ENCODE data around the gene MPZ.
A peak's percentile ranks its signal among the peaks of the same experiment; 100 is the strongest.
"Not testable (repeated sequence)": the region's sequence is repeated elsewhere in the genome, so short reads cannot be mapped to it uniquely, and the experiment has no call there.

Gene MPZ

GRCh38 chr1:161309868-161310267 is at the start of gene MPZ:
MPZ (minus strand) TSS chr1:161309968; CDS start chr1:161309905, 63 bp downstream.
- no peak for FAIRE-seq
- DNase-seq (ENCODE audit: insufficient read length, low spot score), result no peak

DNA sequence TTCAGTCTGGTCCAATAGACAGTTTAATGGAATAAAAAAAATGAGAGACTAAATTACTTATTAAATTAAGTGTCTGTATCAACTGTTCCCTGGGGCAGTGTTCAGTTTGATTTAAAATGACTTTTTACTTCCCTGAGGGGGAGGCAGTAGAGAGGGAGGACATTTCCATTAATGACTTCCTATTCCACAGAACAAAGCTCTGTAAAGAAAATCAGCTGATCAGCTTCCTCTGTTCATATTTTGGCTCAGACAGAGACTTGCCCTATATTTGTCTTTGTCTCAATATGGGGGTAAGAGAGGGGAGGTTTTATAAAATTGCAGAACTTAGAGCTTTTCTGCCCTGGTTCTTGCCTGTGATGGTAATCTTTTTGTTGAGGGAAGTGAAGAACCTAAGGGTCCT is 49.5 kb upstream of the MPZ start:
- no peak for FAIRE-seq
- no peak for DNase-seq (ENCODE audit: insufficient read length, low spot score)

DNA sequence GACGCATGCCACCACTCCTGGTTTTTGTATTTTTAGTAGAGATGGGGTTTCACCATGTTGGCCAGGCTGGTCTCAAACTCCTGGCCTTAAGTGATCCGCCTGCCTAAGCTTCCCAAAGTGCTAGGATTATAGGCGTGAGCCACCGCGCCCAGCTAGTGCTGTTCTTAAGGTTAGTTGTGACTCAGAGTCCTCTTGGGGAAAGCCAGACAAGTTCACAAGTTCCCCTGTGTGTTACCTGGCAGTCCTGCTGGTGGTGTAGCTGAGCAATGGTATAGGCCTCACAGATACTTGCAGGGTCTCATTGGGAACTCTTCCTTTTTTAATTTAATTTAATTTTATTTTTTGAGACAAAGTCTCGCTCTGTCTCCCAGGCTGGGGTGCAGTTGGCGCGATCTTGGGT is 47.3 kb upstream of the MPZ start:
- FAIRE-seq (no peak), DNase-seq (ENCODE audit: insufficient read length, low spot score) (no peak)

- no peak for FAIRE-seq
- DNase-seq (ENCODE audit: insufficient read length, low spot score), result no peak
Measured at GRCh38 chr1:161351482-161351881, 41.7 kb upstream of the MPZ start.

DNA sequence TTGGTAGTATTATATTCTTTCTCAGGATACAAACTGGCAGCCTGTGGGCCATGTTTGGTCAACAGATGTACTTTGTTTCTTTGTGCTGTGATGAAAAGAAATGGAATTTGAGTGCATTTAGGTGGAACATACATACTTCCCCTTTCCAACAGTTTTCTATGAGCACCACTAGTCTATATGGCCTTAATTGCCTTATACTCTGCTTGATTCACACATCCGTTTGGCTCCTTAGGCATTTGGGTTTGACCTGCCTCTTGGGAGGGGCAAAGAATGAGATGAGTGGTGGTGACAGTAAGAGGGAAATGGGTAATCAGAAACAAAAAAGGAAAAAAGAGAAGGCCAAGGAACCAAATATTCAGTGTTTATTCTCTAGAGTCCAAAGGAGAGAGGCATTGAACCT is 40.9 kb upstream of the MPZ start:
- DNase-seq (ENCODE audit: insufficient read length, low spot score) (no peak), FAIRE-seq (no peak)

DNA sequence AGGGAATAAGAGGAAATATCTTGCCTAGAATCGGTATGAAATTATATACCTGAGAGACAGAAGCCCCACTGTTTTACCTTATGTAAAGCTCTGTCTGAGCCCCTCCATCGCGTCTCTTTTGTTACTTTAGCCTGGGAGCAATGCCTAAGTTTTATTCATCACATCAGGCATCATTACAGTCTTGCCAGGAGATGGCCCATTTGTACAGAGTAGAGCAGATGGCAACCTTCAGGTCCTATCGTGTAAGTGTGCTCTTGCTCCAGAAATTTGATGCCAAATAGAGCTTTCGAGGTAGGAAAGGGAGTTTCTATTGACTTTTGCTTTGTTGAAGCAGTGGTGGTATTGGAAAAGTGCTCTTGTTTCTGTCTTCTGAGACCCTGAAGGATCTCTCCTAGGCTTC is 33.1 kb upstream of the MPZ start:
- no peak for DNase-seq (ENCODE audit: insufficient read length, low spot score)
- no peak for FAIRE-seq

DNA sequence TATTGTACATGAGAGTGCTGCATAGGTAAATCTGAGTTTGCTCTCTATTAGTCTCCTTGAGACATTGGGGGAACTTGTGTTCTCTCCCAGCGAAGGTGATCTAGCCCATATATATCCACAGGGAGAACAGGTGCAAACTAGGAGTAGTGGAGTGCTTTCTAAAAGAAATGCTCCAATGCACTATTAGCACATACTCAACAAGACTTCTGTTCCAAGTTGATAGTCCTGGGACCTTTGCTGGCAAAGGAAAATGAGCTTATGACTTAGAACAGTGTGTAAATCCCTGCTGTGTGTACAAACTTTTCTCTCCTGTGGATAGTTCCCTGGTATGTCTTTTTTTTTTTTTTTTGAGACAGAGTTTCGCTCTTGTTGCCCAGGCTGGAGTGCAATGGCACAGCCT is 32.4 kb upstream of the MPZ start:
- FAIRE-seq, result no peak
- no peak for DNase-seq (ENCODE audit: insufficient read length, low spot score)

GRCh38 chr1:161335796-161336195 is 26.0 kb upstream of the MPZ start:
- no peak for FAIRE-seq
- DNase-seq (ENCODE audit: insufficient read length, low spot score), result no peak

DNA sequence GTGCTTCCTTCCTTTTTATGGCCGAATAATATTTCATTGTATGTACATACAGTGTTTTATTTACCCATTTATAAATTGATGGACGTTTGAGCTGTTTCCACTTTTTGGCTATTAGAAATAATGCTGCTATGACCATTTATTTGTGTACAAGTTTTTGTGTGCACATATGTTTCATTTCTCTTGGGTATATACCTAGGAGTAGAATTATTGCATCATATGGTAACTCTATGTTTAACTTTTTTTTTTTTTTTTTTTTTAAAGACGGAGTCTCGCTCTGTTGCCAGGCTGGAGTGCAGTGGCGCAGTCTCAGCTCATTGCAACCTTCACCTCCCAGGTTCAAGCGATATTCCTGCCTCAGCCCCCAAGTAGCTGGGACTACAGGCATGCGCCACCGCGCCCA is 23.4 kb upstream of the MPZ start:
- FAIRE-seq, result no peak
- no peak for DNase-seq (ENCODE audit: insufficient read length, low spot score)

- no peak for FAIRE-seq
- DNase-seq (ENCODE audit: insufficient read length, low spot score), result no peak
Measured at GRCh38 chr1:161330346-161330745, 20.6 kb upstream of the MPZ start.

DNA sequence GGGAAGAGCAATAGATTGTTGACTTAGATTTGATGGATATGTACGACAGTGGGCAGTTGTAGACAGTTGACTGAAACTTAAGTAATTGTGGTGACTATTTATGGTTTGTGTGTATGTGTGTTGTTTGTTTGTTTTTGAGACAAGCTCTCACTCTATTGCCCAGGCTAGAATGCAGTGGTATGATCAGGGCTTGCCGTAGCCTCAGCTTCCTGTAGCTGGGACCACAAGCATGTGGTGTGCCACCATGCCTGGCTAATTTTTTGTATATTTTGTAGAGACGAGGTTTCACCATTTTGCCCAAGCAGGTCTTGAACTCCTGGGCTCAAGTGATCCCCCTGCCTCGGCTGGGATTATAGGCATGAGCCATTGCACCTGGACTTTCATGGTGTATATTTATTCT is 14.3 kb upstream of the MPZ start:
- DNase-seq (ENCODE audit: insufficient read length, low spot score) (no peak), FAIRE-seq (no peak)

- FAIRE-seq; DNase-seq (ENCODE audit: insufficient read length, low spot score): not testable (repeated sequence)
Measured at GRCh38 chr1:161315841-161316674, 6.3 kb upstream of the MPZ start.

GRCh38 chr1:161314201-161314981 is 4.6 kb upstream of the MPZ start, which contains the start of gene SDHC:
SDHC (plus strand) TSS chr1:161314381; CDS start chr1:161314406, 25 bp downstream.
- DNase-seq (ENCODE audit: insufficient read length, low spot score), result peak; percentile 84
- FAIRE-seq, result no peak

DNA sequence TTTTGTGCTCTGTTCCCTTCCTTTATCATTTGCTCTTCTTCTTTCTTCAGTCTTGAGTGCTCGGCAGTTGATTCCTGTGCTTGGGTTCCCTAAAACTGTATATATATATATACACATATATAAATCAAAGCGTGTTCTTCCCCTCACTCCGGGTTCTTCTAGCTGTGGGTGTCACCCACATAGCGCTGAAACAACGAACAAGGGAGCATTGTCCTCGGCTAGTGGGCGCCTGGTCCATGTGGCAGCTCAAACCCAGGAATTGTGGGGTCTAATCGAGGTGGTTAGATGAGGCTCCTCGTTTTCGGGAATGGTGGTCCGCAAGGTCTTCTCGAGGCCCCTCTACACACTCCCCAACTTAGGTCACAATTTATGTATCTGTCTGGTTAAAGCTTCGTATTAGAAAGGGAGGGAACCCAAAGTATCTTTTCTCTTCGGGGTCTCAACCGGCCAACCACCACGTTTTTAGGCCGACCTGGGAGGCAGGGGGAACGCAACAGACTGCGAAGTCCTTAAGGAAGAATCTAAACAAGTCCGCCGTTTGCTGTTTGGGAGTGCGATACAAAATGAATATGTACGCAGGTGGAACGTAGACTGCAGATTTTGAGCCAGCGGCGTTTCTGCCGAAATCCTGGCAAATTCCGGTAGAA is 3.9 kb upstream of the MPZ start:
- DNase-seq (ENCODE audit: insufficient read length, low spot score), result no peak
- no peak for FAIRE-seq

DNA sequence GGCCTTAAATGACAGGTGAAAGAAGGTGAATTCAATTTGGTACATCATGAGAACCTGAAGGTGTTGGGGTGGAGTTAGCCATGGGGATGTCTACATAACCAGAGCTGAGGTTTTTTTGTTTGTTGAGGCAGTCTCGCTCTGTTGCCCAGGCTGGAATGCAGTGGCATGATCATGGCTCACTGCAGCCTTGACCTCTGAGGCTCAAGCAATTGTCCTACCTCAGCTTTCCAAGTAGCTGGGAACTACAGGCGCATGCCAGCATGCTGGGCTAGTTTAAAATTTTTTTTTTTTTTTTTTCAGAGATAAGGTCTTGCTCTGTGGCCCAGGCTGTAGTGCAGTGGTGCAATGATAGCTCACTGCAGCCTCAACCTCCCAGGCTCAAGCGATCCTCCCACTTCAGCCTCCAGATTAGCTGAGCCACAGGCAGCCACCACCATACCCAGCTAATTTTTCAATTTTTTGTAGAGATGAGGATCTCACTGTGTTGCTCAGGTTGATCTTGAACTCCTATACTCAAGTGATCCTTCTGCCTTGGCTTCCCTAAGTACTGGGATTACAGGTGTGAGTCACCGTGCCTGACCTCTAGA is 1.9 kb upstream of the MPZ start:
- DNase-seq (ENCODE audit: insufficient read length, low spot score), result no peak
- FAIRE-seq, result no peak

- FAIRE-seq (no peak), DNase-seq (ENCODE audit: insufficient read length, low spot score) (no peak)
Measured at GRCh38 chr1:161307892-161308638, 1.7 kb downstream of the MPZ start.

GRCh38 chr1:161307230-161307768 is 2.5 kb downstream of the MPZ start:
- FAIRE-seq, result no peak

GRCh38 chr1:161305867-161306519 is 3.8 kb downstream of the MPZ start:
- DNase-seq (ENCODE audit: insufficient read length, low spot score) (no peak), FAIRE-seq (no peak)

More at GRCh38 chr1:161307230-161307768, 2.5 kb downstream of the MPZ start:
- DNase-seq (ENCODE audit: insufficient read length, low spot score), result no peak

Data from HTR-8/SVneo (cell line).